ENCODE results near the gene OTOP2.
"Not testable (repeated sequence)": the region's sequence is repeated elsewhere in the genome, so short reads cannot be mapped to it uniquely, and the experiment has no call there.

Gene OTOP2

DNA sequence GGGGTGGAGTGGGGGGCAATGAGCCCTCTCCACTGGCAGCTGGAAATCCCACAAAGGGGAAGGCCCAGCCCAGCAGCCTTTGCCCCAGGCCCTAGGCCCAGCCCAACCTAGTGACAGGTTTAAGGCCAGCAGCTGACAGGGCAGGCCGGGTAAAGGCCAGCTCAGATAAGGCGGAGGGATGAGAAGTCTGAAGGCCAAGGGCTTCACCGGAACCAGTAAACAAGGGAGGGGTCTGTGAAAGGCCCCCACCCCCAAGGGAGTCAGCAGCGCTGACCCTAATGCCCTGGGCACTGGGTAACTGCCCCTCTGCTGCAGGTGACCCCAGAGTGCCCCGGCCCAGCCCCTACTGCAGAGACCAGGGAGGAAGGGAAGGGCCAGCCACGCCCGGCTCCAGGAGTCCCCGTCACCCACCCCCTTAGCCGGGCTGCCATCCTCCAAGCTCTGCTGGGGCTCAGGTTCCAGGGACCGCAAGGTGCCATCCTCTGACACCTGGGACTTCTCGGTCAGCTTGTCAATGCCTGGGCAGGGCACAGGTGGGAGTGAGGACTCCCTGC lies 29.1 kb downstream of the OTOP2 start:
- no peak for DNase-seq

DNA sequence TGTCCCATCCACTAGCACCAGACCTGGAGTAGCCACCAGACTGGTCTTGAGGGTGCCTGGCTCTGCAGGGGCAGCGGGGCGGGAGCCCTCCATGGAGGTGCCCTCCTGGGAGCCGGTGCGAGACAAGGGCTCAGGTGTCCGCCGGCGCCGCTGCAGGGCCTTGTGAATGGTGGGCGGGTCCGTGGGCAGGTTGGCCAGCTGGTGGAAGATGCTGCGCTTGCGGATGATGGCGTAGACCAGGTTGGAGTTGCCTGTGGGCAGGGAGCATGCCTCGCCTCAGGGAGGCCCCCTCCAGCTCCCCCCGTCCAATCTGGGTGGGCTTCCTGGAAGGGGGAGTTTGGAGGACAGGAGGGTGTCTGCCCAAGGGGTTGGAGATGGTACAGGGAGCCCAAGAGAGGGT lies 30.0 kb downstream of the OTOP2 start:
- no peak for DNase-seq

DNA sequence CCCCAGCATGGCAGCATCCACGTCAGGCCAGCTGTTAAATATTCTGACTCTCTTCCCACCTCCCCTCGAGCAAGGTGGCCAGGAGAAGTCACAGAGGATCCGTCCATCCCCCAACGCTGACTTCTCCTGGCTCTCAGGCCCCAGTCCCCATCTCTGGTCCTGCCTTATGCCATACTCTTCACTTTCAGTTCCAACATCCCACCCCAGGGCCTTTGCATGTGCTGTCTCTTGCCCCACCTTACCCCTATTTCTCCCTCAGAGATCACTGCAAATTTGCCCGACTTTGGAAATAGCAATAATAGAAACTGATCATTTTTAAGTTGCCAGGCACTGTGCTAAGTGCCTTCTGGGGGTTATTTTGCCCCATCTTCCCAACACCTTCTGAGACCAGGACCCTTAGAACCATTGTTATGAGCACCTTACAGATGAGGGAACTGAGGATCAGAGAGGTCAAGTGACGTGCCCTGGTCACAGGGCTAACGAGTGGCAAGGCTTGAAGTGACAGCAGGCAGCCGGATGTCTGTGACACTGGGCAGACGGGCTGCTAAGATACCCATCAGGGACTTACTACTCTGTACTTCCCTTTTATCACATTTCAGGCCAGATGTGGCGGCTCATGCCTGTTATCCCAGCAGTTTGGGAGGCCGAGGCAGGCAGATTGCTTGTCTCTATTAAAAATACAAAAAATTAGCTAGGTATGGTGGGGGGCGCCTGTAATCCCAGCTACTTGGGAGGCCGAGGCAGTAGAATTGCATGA lies 30.8 kb downstream of the OTOP2 start:
- DNase-seq = no peak

DNA sequence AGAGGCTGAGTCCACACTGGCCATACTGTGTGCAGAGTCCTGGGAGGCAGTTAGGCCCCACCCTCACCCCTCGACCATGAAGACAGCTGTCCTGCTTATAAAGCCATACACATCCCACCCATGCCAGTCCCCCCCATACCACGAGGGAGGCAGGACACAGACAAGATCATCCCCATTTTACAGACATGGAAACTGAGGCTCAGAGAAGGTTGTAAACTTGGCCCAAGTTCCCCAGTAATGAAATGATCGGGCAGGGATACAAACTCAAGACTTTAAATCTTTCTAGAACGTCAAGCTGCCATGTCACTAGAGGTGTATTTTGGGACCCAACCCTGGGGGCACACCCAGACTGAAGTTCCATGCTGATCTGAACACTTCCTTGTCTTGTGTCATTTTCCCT lies 32.0 kb downstream of the OTOP2 start:
- no peak for DNase-seq

DNA sequence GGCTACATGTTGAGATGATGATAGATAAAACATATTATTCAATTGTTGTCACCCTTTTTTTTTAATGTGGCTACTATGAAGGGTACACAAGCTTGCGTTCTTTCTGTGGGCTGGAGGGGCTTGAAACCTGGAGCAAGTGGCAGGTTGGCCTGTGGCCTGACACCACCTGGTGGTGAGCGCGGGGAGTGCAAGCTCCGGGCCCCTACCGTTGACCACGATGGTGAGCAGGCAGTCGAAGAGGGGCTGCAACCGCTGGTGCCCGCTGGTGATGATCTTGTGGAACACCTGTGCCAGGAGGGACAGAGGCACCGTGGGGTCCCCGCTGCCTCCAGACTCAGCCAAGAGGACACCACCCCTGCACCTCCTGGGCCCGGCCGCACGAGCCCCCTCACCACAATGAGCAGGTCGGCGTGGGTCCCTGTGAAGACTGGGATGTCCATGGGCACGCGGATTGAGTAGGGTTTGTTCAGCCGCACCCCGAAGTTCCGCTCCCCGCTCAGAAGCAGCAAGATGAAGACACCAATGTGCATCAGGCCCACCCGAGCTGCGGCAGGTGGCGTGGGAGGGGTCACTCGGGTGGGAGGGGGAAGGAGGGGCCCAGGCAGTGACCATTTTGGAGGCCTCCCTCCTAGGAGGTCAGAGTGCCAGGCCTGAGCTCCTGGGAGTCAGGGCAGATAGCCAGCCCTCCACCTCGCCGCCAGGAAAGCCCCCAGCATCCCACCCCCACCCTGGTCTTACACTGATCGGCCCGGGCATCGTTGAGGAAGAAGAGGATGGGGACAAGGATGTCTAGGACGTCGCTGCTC lies 34.1 kb downstream of the OTOP2 start:
- peak; percentile 83 for DNase-seq

DNA sequence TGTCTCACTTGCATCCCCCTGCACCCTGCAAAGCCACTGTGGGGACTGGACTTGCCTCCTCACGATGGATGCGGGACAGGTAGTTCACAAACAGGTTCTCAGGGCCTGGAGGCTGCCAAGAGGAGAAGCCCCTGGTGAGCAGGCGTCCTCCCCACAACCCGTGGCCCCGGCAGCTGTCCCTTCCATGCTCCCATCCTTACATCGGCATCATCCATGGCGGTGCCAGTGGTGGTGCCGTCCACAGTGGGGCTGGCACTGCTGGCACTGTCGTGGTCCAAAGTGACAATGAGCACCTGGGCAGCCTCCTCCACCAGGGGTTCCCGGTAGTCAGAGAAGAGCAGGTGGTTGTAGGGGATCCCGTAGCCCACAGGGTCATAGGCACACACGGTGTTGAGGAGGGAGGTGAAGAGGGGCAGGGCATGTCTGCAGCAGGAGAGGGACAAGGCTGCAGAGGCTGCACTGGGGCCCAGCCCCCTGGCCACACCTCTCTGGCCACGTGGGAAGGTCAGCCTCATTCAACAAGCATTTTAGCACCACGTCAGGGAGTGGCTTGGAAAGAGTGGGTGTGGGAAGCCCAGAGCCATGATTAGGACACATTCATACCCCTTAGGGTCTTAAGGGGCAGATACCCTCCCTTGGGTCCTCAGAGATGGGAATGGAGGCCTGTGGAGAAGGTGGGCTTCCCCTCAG lies 35.9 kb downstream of the OTOP2 start:
- DNase-seq = no peak

DNA sequence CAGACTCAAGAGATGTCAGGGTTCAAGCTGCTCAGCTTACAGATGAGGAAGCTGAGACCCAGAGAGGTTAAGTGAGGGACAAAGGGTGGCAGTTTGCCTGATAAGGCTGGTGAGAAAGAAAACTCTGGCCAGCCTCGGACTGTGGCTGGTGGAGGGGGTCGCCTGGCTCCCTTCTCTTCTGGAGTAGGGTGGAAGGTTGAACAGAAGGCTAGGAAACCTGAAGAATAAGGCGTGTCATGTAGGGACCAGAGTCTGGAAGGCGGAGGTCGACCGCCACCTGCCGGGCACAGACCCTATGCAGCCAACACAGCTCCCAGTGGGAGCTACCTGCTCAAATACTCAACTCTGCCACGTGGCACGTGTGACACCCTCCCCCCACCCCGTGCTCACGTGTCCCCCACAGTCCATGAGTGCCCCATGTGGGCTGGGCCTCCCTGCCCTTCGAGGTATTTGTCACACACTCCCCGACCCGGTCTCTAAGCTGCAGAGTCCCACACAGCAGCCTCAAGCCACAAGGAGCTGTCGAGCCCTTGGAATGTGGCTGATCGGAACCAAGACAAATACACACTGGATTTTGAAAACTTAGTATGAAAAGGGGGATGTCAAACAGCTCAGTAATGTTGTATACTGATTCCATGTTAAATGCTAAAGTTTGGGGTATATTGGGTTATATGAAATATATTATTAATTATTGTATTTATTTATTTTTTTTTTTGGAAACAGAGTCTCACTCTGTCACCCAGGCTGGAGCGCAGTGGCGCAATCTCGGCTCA lies 36.7 kb downstream of the OTOP2 start:
- peak; percentile 41 for DNase-seq

DNA sequence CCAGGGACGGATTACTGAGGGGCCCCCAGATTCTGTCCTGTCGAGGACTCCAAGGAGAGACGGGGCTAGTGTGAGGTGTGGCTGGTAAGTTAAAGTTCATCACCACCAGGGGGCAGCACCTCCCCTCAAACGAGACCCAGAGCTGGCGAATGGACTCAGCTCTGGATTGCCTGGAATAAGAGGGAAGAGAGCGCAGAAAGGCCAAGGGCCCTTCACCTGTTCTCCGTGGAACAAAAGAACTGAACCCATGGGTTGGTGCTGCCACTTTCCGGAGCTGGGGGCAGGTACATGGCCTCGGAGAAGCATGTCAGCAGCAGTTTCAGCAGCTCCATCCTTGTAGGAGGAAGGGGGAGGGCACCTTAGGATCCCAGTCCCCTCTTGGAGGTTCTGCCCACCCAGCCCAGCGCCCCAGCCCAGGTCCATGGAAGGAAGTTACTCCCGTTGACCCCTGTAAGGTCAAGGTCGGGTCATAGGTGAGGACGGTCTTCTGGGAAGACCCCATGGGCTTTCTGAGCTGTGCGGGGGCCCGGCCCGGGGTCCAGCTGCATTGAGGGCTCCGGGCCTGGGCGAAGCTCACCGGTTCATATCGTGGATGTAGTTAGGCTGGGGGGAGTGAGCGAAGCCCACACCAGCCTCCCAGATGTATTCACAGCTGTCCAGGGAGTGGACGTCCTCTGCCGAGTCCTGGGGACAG lies 37.7 kb downstream of the OTOP2 start:
- DNase-seq = peak; percentile 89

DNA sequence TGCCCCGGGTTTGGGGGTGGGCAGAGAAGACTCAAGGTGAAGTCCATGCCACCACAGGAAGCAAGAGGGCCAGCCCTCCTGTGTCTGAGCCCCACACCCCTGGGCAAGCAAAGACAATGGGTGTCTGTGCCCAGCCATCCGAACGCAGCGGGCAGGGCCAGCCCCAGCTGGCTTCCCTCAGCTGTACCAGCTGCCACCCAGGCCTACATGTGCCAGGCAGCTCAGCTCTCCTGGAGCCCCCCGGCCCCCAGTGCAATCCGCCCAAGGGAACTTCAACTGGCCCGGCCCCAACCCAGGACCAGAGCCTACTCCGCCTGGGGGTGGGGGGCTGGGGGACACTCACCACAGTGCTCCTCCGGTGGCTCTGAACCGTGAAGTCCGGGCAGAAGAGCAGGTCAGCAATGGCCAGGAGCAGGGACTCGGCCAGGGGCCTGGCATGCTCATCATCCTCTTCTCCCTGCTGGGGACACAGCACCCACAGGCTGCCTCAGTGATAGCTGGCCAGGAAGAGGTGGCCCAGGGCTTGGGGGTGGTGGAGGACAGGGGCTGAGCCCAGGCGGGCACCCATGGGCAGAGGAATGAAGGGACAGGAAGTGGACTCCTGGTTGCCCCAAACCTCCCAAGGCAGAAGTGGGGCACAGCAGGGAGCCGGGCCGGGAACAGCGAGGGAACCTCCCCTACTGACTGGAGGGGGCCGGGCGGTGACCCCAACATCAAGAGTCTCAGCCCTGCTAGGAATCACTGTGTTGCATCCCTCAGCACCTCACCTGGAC lies 38.7 kb downstream of the OTOP2 start:
- no peak for DNase-seq

DNA sequence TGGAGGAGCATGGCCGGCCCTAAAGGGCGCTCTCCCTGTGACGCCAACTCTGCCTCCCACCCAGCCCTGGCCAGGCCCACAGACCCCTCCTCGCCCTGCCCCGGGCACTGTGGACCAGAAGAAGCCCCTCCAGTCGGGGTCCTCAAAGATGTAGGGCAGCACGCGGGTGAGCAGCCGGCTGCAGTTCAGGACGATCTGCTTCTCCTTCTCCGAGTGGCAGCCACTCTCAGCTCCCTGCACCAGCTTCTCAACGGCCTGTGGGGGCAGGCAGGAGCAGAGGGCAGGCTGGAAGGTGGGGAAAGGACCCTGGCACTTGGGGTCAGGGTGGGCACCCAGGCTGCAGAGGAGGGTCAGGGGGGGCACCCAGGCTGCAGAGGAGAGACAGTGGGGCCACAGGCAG lies 39.6 kb downstream of the OTOP2 start:
- no peak for DNase-seq

DNA sequence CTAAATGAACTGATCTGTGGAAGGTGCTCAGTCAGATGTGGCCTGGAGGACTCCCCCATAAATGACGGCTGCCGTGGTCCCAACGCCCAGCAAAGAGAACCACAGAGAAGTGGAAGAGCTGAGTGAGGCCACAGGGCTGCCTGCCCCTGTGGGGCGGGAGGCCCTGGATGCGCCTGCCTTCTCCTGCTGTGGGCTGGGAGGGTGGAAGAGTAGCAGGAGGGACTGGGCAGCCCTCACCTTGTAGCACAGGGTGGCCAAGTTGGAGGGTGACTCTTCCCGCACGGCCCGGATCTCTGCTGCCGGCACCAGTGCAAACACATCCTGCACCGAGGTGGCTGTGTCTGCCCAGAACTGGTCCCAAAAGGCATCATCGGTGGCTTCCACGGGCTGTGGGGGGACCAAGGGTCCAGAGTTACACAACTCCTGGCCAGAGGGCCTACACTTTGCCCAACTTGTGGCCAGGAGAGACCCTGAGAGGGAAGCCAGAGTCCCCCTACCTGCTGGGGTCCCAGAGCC lies 40.2 kb downstream of the OTOP2 start:
- no peak for DNase-seq

DNA sequence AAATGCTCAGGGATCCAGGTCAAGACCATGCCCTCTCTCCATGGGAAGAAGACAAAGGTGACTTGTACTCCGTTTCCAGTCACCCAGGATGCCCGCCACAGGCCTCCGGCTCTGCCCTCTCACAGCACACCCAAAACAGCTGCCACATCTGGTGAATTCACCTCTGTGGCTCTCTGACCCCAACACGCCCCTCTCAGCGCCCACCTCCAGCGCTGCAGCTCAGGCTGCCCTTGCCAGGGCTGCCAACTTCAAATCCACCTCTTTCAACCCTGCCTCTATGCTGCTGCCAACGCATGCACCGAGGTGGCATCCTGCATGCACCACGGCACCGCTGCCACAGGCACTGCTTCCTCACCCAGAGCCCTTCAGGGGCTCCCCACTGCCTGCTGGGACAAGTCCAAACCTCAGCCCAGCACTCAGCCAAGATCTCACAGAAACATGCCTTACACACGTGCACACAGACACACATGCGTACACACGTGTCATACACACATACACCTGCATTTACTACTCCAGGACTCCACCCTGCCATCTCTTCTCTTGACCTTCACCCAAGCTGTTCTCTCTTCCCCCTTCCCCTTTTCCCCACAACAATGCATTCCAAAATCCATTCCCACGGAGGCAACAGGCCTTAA lies 41.0 kb downstream of the OTOP2 start:
- no peak for DNase-seq

DNA sequence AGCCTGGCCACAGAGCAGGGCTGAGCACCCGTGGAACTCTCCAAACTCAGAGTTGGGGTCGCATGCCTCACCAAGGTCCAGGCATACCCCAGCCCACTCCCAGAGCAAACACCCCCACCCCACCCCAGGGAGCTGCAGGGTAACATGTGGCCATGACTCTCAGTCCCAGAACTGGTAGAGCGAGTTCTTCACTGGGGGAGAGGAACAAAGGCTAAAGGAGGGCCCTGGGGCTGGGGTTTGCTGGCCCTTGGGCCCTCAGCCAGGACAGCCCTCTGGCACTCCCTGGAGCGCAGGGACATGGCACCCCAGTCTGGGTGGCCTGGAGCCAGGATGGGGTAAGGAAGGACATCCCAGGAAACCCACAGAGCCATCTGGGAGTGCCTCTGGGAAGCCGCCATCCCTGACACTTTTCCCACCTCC lies 44.3 kb downstream of the OTOP2 start:
- no peak for DNase-seq

DNA sequence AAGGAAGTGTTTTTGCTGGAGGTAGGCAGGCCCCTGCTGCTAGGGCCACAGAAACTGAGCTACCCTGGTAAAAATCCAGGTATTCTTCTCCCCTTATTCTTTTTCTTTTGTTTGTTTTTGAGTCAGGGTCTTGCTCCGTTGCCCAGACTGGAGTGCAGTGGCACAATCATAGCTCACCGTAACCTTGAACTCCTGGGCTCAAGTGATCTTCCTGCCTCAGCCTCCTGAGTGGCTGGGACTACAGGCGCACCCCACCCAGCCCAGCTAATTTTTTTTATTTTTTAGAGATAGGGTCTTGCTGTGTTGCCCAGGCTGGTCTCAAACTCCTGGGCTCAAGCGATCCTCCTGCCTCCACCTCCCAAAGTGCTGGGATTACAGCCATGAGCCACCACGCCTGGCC lies 45.4 kb downstream of the OTOP2 start:
- not testable (repeated sequence) for DNase-seq

DNA sequence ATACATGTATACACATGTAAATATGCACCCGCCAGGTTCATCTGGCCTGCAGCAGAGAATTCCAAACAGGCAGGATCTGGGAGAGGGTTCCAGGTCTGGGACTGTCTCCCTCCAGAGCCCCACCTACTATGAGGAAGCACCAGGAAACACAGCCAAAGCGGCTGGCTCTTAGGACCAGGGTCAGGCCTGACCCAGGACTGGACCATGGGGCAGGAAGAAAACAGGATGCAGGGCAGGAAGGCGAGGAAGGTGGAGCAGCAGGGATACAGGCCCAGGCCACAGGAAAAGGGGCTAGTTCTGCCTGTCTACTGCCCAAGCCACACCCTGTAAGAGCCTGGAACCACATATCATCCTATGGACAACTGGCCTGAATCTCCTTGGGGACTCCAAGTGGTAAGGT lies 46.3 kb downstream of the OTOP2 start:
- no peak for DNase-seq

DNA sequence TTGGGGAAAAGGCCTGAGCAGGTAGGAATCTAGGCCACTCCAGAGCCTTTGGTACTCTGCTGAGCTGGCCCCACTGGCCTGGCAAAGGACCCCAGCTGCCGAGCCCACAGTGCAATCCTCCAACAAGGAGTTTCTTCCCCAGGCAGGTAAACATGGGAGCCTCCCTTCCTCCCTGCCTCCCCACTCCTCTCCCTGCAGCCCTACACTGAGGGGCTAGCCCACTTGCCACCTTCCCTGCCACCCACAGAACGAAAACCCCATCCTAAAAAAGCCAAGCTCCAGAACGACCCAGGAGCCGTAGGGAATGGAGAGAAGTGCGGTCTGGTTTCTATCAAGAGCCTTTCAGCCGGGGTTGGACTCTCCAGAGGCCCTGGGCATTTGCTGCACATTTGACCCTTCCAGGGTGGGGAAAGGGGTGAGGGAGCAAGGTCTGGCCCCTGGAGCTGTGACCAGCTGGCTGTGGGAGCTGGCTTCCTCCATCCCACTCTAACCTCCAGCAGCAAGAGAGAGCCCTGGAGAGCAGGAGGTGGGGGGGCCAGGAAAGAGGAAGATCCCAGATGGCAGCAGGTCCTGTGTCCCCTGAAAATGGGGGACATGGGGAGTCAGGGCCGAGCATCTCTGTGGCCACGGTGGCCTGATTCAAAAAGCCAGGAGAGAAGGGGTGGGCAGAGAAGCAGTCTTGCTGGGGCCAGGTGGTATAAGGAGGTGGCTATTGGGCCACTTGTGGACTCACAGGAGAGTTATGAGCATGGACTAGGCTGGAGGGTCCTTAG lies 47.2 kb downstream of the OTOP2 start:
- DNase-seq = no peak

DNA sequence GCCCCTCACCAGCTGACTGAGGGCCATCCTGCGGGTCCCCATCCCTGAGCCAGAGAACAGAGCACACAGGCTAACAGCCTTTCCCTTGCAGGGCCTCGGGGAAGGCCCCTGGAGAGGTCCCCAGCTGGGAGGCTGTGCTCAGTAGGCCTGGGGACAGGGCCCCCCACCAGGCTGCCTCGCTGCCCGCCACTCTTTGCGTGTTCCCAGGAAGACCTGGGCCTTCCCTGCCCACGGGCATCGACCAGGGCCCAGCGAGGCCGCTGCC lies 47.7 kb downstream of the OTOP2 start:
- DNase-seq = no peak

DNA sequence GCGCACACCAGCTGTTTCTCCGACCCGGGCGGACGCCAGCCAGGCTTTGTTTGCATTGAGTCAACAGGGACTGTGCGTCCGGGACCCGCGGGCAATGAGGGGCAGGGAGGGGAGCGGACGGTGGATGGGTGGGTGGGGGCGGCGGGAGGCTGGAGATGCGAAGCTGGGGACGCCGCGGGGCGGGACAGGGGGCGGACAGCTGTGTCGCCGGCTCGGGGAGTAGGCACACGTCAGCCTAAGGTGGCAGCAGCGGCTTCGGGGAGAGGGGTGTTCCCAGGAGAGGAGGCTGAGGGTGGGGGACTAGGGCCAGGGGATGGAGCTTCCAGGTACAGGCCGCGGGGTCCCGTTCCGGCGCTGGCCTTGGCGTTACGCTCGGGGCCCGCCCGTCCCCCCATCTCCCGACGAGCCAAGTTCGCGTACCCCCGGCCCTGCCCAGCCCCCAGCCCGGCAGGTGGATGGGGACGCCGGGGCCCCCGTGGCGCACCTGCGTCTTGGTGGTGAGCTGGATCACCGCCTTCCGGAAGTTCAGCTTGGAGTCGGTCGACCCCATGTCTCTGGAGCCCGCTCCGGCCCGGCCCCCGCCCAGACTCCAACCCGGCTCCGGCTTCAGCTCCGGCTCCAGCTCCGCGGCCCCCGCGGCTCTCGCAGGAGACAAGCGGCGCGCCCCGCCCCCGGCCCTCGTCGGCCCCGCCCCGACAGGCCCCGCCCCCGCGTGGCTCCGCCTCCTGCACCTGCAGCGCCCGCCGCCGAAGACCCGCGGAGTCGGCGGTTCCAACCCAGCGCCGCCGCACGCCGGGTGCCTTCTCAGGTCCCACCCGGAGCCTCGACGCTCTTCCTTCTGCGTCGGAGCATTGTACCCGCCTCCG lies 48.3 kb downstream of the OTOP2 start, which contains the start of gene HID1:
TSS of gene HID1 (minus strand) at position 653 of the 866 bp plus-strand sequence. CDS start at position 550, 103 bp downstream.
- peak; percentile 74 for DNase-seq

DNA sequence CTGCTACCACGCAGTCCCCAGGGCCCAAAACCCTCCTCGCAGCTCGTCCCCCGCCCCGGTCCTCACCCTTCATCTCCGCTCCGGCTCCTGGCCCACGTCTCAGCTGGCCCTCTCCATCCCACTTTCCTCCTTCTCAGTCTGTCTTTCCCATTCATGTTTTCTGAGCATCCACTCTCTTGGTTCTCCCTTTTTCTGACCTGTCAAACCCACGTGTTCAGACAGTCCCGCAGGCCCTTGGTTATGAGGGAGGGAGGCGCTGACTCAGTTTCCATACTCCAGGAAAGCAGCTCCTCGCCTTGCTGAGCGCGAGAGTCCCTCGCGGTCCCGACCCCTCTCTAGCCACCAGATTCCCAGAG lies 48.9 kb downstream of the OTOP2 start:
- DNase-seq = no peak
